Left renal cortex interstitium (tissue), 4 donors: ENCODE measurements around the gene SYNE1. TPM values are rescaled to one million over a fixed set of nuclear protein-coding genes. Genes with fewer than 3 reads are reported as not detected.

Source experiments
- DNase-seq, 4 donors: peaks; one replicate each; pipeline ENCODE4 v3.0.0-alpha.2; 2013; ENCODE audit warnings: low read depth in 4 of 4, low spot score in 2 of 4, missing footprints in 1 of 4
- polyA plus RNA-seq, 4 donors: library from polyadenylated mRNA; unstranded; fragments of 120-200 nt; gene quantifications; one replicate each; pipeline ENCODE4 v1.2.1, GENCODE V29; 2013; ENCODE audit not compliant: insufficient read length in 4 of 4

SYNE1 gene
- polyA plus RNA-seq, 4 donors: 85.2 to 106 (median 101) TPM

DNA sequence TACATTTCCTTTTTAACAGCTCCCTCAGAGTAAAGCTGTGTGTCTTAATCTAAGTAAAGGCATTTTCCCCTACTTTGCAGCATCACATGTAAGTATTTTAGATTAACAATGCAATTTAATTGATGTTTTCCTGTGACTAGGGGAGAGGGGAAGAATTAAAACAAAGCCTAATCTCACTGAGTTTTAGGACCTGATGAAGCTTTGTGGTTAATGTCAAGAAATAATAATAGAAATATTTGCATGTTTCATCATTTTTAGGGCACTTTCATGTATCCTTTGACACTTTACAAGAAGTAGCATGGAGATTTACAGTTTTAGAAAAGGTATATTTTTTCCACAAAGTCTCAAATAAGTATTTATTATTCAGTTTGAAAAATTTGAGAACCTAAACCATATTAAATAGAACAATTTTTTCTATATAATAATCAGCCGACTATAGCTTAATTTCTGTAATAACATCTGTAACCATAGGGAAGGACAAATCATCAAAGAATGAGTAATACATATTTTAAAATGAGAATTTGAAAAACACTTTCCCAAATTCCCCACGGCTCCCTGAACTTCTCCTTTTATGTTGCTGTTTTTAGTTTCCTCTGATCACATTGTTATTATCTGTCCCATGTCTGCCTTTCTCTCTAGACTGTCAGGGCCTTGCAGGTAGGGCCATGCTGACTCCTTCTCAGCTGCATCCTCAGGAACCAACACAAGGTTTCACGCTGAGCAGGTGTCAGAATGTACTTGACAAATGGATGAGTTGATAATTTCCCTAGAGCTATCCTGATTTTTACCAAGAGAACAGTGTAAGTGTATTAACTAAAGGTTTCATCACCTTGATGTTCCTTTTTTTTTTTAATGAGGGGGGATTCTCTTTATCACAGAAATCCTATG, 338.1 kb downstream of the SYNE1 start:
- DNase-seq: no peak

DNA sequence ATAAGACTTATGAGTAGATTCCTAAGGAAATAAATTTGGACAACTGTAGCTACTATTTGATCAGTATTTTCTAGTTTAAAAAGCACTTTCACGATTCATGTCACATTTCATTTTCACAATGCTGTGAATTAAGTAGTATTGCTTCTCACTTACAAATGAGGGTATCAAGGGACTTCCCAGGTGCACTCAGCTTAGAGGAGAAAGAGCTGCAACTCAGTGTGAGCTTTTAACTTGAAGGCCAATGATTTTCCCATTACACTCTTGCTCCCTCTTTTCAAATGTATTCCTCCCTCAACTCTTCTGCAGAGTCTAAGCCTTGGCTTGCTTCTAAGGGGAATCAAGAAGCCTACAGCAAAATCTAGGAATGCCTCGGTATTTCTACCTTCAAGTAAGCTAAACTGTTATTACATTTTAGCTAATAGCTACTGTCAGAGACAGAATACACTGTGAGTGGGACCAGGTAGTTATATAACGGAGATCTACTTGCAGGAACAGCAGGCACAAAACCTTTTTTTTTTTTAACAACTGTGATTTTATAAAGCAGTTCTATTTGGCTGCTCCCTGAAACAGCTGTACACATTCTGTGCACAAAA, 339.0 kb downstream of the SYNE1 start:
- no peak for DNase-seq

DNA sequence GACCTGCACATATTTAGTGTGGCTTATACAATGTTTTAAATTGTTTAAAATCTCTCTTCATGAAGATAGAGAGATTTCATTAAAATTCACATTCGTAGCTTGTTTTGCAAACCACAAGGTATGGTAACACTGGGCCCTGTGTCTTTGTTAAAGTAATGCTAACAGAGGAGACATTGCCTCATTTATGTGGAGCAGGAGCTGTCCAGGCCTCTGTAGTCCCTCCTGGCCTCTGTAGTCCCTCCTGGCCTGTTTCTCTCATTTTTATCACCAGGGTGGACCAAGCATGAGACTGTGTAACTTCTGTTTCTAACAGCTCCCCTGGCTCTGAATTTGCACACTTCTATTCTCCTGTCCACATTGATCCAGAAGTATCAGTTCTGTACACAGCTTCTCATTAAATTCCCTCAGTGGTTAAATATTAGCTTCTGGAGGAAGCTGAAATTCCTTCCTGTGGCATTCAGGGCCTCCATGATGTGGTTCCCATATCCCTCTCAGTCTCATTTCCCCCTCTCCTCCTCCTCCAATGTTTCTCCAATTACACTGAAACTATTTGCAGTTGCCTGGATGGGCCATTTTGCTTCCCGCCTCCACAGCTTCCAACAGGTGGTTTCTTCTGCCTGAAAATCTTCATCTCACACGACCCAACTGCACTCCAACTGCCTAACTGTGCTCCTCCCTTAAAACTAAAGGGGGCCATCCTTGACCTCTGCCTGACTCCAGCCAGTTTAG, 340.4 kb downstream of the SYNE1 start:
- no peak for DNase-seq

DNA sequence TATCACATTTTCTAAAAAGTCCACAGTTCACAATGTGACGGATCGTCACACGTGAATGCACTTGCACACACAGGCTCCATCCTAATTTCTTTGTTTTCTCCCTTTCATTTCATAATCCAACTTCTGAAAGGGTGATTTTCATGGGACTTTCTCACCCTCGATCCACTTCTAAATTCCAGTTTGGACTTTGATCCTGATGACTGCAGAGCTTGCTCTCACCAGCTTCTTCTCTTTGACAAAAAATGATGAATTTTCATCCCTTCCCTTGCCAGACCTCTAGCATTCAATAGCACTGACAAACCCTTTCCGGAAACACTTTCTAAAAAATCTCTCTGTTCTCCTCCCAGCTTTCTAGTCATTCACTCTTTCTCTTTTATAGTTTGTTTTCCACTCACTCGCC, 341.2 kb downstream of the SYNE1 start:
- DNase-seq: no peak

DNA sequence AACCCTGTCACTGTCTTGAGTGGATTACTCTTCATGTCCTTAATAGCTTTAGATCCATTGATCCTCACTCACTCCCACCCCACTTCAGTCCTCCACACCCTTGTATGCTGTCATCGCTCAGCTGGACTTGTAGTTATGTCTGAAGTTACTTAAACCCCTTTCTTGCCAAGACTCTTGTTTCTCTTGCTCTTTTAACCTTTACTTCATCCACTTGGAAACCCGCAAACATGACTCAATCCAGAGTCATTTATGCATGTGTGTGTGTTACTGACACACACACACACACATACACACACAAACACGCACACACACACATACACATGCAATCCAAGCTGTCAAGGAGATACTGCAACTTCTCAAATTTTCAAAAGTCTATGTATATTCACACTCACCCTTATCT, 341.8 kb downstream of the SYNE1 start:
- no peak for DNase-seq

DNA sequence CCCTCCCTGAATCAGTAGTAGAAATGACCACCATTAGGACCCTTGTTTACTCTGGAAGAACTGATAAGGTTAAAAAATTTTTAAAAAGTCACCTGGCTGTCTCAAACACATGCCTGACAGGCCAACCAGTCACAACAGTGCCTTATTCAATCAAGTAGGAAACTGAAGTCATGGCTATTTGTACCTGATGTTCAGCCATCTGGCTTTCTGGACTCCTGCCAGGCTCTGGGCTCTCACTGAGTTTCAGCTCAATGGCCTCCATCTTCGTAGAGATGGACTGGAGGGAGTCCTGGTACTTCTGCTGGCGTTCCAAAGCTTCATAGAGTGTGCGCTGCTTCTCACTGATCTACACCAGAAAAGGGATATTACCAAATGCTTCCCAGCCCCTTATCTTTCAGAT, 343.8 kb downstream of the SYNE1 start:
- DNase-seq: no peak

DNA sequence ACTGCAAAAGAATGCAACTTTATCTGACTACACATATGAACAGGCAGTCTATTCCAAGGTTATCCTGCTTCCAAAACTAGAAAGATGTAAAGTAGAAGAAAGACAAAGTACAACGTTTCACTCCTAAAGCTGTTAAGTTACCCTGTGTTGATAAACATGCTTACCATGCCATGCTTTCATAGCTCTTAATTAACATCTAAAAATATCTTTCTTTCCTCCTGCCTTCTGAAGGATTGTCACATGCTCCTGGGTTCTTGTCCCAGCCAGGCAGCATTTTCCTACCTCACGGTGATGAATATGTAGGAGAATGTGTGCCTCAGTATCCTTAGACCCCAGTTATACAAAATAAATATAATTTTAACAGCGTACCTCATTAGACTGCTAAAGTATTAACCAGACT, 344.6 kb downstream of the SYNE1 start:
- DNase-seq: no peak

DNA sequence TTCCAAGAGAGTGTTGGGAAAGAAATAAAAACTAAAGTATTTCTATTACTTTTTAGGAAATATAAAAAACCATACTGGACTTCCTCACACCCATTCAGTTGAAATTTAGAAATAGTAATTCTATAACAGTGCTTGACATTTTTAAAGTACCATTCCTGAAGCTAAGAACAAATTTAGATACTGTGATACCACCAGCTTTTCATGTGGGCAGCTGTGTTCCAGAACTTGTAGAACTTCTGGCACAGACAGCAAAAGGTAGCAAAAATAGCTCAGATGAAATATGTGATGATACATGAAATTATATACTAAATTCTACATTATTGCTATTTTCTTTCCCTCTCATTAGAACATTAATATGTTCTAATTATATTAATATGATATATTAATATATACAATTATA, 346.5 kb downstream of the SYNE1 start:
- DNase-seq: no peak

DNA sequence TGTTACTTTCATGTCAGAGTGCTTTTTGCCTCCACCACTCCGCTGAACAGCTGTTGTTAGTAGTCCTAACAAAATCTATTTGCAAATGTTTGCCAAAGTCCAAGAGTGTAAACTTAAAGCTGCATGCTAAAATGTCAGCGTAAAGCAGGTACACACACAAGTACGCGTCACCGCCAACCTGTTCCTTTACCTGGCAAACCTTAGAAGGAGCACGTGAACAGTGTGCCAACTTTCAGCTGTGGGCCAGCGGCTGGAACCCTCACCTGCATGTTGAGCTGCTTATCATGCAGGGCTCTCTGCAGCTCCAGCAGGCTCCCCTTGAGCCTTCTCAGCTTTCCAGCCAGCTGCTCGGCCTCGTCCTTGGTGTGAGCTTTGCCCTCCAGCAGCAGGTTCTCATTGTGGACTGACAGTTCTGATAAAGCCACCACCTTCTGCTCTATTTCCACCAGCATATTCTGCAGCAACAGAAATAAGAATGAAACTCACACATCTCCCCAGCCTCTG, 359.3 kb downstream of the SYNE1 start:
- DNase-seq: no peak

DNA sequence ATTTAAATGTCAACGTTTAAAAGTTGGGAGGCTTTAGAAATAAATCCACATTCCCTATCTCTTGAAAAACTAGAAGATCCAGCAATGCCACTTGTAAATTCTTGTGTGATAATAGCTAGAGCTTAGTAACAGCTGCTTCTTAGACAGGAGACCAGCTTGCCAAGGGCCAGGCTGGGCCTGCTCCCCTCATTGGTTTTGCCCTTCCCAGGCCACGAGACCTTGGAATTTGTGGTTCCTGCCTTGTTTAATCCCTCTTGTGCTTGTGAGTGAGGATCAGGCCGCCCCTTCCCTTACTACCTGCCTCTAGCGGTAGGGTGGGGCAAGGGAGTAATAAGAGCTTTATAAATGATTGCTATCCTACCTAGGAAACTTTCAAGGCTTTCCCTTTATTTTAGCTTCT, 363.5 kb downstream of the SYNE1 start:
- DNase-seq: no peak

DNA sequence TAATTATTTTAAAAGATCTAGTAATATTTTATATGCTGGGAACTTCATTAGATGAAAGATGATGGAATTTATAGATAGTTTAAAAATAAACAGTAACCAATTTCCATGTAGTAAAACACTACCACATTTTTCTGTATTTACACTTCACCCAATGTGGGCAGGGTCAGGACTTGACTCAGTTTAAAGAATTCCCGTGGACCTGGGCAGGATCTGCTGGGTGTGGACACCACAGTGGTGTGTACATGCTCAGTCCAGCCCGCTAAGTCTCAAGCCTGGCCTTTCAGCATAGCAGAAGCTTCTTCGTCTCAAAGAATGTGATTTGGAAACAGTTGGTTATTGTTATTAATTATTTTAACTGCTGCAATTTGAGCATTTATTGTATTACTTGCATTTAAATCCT, 364.2 kb downstream of the SYNE1 start:
- no peak for DNase-seq

DNA sequence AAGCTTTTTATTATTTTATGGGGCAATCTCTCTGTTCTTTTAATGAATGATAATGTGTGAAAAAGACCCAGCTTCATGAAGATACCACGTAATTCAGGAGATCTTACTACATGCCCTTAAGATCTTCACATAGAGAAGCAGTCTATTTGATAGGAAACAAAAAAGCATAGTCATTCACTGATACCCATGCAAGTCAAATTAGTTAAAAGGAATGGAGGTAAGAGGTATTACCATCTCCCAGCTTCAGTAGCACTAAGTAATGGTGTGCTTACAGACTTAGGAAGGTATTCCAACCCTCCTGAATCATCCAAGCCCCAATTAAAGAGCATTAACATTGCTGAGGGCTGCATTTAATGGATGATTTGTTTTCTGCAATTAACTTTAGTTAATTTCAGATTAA, 364.7 kb downstream of the SYNE1 start:
- DNase-seq: no peak

DNA sequence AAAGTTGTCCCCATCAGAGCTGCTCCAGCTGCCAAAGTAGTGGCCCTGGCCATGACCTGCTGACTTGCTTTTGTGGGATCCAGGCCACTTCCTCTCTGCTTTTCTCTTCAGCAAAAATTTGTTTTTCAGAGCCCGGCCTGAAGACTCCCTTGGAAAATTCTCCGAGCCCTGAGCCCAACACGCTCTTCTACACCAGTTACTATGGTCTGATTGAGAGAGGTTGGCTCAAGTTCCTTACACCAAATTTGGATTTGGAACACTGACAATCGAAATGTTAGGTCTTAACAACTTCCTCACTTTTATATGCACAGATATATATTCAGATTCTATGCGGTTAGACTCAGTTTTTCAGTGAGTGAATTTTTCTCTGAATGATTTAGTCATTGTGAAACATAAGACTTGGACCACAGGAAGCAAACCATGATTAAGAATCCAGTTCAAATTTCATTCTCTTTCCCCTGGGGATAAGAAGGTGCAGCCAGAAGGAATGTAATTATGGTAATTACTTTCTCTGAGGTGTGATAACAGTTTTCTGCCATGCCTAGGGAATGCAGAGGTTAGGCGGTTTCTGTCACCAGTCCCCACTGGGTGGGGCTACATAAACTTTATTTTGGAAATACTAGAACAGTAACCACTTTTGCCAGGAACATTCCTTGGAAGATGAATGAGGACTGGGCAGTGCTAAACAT, 365.2 kb downstream of the SYNE1 start:
- DNase-seq: no peak

DNA sequence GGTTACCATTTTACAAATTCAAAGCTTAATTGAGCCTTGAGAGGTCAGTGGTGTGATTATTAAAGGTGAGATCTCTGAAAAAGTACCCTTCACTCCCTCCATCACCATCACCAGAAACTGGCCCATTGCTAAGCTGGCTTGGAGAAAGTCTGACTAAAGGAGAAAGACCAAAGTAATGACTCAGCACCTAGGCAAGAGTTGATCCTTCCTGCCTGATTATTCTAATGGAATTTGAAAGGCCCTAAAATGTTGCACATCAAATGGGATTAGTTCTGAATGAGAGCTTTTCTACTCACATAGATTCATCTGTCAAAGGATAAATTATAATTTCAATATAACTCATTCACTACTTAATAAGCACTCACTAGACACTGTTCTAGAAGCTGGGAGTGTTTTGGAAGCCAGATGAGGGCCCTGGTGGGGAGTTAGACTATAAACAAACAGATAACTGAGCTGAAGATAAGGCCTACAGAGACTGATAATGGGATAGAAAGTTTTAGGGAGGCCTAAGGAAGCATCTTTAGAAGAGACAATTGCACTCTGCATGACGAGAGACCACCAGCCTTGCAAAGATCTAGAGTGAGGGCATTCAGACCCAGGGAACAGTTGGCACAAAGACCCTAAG, 366.7 kb downstream of the SYNE1 start:
- no peak for DNase-seq

DNA sequence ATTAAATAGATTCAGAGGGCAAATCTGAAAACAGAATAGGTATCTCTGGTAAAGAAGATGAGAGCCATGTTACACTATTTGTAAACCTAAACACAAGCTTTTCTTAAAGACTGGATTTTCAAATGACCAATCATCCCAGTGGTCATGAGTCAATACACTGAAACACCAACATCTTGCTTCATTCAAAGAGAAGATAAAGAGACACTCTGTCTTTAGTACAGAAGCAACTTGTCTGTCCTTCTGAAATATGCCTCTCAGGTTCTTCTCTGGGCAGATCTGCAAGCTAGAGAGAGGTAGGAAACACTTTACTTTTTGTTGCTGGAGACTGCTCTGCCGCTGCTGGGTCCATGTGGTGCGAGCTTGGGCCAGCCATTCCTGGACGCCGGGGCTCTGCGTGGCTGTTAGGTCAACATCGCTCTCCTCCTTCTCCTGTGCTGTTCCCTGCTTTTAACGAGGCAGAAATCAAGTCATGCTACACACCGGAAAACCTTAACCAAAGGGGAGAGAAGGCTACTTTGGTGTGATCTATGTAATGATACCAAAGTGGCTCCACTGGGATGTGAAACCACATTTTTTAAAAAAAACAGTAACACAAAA, 368.2 kb downstream of the SYNE1 start:
- DNase-seq: no peak

DNA sequence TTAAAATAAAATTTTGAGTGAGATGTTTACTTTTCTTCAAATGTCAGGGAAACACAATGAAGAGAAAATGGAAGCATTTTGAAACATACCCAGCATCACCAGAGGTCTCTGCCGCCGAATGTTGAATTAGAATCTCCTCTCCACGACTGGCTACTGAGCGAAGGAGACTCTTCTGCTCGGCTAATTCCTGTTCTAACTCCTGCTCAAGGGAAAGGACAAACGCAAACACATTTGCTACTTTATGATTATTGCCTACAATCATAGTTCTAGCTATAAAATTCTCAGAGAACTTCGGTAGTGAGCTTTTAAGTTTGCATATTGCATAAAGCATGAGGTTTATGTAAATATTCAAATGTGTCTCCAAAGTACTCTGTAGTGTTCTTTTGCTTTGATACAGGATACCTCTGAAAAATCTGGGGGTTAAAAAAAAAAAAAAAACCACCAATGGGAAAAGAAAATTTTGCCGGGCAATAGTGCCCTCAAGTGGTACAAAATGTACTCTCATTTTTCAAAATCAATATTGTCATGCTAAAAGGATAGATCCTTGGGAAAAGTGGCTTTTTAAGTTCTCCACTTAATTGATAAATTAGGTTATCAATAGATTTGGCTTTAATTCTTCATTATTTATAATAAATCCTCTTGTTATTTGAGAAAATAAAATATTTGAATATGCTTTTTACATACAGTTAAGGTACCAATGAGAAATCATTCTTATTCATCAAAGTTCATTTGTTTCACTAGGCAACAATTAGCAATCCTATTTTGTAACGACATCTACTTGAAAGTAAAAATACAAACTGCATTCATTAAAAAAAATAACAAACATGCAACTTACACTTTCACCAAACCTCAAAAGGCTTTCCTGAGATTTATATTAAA, 369.0 kb downstream of the SYNE1 start:
- no peak for DNase-seq

DNA sequence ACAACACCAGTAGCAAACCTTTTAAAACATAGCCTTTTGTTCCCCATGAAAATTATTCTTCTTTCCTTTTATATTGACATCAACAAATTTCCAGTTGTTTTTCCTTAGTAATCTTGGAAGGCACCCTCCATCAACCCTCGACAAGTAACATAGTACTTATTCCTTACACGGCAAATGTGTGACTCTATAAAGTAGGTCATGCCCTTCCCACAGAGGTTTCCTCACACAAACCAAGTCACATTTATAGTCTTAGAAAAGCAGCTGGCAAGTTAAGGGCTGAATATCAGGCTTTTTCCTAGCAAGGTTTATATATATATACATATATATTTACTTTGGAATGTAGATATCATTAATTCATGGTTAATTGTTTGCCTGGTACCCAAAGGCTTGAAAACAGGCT, 371.5 kb downstream of the SYNE1 start:
- no peak for DNase-seq

DNA sequence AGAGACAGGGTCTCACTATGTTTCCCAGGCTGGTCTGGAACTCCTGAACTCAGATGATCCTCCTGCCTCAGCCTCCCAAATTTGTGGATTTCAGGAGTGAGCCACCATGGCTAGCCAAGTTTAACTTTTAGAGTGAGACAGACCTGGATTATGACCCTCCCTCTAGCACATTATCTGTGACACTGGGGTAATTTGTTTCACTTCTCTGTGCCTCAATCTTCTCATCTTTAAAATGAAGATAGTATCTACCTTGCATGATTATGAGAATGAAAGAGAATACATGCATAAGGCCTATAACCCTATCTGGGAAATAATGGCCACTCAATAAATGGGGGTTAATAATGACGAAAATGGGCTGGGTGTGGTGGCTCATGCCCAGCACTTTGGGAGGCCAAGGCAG, 373.6 kb downstream of the SYNE1 start:
- DNase-seq: no peak

DNA sequence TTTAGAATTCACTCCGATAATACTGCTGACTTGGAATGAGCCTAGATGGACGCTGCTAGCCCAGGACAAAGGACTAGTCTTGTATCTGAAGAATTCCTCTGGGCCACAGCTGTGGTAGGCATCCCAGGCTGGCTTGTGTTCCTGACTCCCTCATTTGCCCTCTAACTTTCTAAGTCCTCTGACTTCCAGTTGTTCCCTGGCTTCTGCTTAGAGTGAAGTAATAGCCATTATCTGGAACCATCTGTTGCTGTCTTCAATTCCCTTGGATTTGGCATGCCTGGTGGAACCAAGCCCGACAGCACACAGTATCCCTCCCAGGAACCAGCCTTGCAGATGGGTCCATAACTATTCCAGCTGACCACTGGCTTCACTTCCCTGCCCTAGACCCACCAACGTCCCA, 376.0 kb downstream of the SYNE1 start:
- no peak for DNase-seq
